GM19467 (cell line): Measurements from ENCODE around the gene CNTN1.
"Not testable (repeated sequence)": the region's sequence is repeated elsewhere in the genome, so short reads cannot be mapped to it uniquely, and the experiment has no call there.

Experiments used
- ATAC-seq: cut with Tn5 transposase; IDR thresholded peaks from one replicate; pipeline ENCODE4 v1.9.1; 2021; ENCODE audit warnings: mild to moderate bottlenecking, moderate library complexity; ENCODE audit not compliant: unreplicated experiment

Gene CNTN1

GRCh38 chr12:40697566-40698259 is 5.5 kb downstream of the CNTN1 start:
- no peak for ATAC-seq

- ATAC-seq = no peak
Observed at GRCh38 chr12:40701756-40702155, 9.5 kb downstream of the CNTN1 start.

GRCh38 chr12:40711121-40711520 is 18.9 kb downstream of the CNTN1 start:
- ATAC-seq = no peak

- no peak for ATAC-seq
Observed at GRCh38 chr12:40714636-40715035, 22.4 kb downstream of the CNTN1 start.

GRCh38 chr12:40716037-40716436 is 23.8 kb downstream of the CNTN1 start:
- no peak for ATAC-seq

GRCh38 chr12:40717576-40717975 is 25.3 kb downstream of the CNTN1 start:
- ATAC-seq = no peak

- ATAC-seq = no peak
Observed at GRCh38 chr12:40718878-40719372, 26.7 kb downstream of the CNTN1 start.

GRCh38 chr12:40723001-40723400 is 30.8 kb downstream of the CNTN1 start:
- no peak for ATAC-seq

GRCh38 chr12:40726366-40726765 is 34.1 kb downstream of the CNTN1 start:
- no peak for ATAC-seq

GRCh38 chr12:40727774-40728483 is 35.7 kb downstream of the CNTN1 start:
- ATAC-seq = no peak

GRCh38 chr12:40730281-40730680 is 38.0 kb downstream of the CNTN1 start:
- ATAC-seq = no peak

GRCh38 chr12:40733871-40734270 is 41.6 kb downstream of the CNTN1 start:
- ATAC-seq = no peak

- ATAC-seq = no peak
Observed at GRCh38 chr12:40734276-40734675, 42.0 kb downstream of the CNTN1 start.

- no peak for ATAC-seq
Observed at GRCh38 chr12:40735551-40736230, 43.5 kb downstream of the CNTN1 start.

- ATAC-seq = not testable (repeated sequence)
Observed at GRCh38 chr12:40737416-40737815, 45.2 kb downstream of the CNTN1 start.

- ATAC-seq = no peak
Observed at GRCh38 chr12:40738856-40739255, 46.6 kb downstream of the CNTN1 start.

GRCh38 chr12:40742041-40742440 is 49.8 kb downstream of the CNTN1 start:
- ATAC-seq = no peak

- no peak for ATAC-seq
Observed at GRCh38 chr12:40745386-40745785, 53.1 kb downstream of the CNTN1 start.

GRCh38 chr12:40749863-40750262 is 57.6 kb downstream of the CNTN1 start:
- ATAC-seq = no peak

GRCh38 chr12:40752011-40752410 is 59.8 kb downstream of the CNTN1 start:
- ATAC-seq = no peak

- no peak for ATAC-seq
Observed at GRCh38 chr12:40760821-40761220, 68.6 kb downstream of the CNTN1 start.

GRCh38 chr12:40762072-40762471 is 69.8 kb downstream of the CNTN1 start:
- no peak for ATAC-seq
